Measurements from ENCODE around the gene ENG. TPM values are rescaled to one million over a fixed set of nuclear protein-coding genes. Genes with fewer than 3 reads are reported as not detected.

Gene ENG
- total RNA-seq, 1 experiment from 2014 or later, result 0.18 TPM

GRCh38 chr9:127768698-127769097, 85.8 kb downstream of the ENG start:
- H3K36me3 ChIP-seq (ENCODE audit: control insufficient read depth, insufficient read depth, low read length), result no peaks in the 10 kb centered on the region
- Mint-ChIP-seq H3K36me3 (ENCODE audit: insufficient read depth, unreplicated experiment) (no peaks in the 10 kb centered on the region), H3K4me1 (ENCODE audit: low read depth, unreplicated experiment) (no peaks in the 10 kb centered on the region), H3K9me3 (ENCODE audit: unreplicated experiment) (no peaks in the 10 kb centered on the region), H3K27me3 (ENCODE audit: insufficient read depth, unreplicated experiment) (no peaks in the 10 kb centered on the region), H3K27ac (ENCODE audit: unreplicated experiment) (no peak overlapping the region), H3K4me3 (ENCODE audit: unreplicated experiment) (no peak overlapping the region)
- CTCF ChIA-PET, result interaction anchor here (3.1 kb wide), 1 partner anchor 34 kb away, joined by 32 read pairs; the partner anchor contains the start of gene TOR2A
- H3K4me1 ChIP-seq, result no peaks in the 10 kb centered on the region
- TF ChIP-seq, protein P1, sequence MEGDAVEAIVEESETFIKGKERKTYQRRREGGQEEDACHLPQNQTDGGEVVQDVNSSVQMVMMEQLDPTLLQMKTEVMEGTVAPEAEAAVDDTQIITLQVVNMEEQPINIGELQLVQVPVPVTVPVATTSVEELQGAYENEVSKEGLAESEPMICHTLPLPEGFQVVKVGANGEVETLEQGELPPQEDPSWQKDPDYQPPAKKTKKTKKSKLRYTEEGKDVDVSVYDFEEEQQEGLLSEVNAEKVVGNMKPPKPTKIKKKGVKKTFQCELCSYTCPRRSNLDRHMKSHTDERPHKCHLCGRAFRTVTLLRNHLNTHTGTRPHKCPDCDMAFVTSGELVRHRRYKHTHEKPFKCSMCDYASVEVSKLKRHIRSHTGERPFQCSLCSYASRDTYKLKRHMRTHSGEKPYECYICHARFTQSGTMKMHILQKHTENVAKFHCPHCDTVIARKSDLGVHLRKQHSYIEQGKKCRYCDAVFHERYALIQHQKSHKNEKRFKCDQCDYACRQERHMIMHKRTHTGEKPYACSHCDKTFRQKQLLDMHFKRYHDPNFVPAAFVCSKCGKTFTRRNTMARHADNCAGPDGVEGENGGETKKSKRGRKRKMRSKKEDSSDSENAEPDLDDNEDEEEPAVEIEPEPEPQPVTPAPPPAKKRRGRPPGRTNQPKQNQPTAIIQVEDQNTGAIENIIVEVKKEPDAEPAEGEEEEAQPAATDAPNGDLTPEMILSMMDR (IDR thresholded peaks at IDR 0.05; ENCODE audit: insufficient read depth in 1 of 2, low read depth in 1 of 2, low read length in 1 of 2, severe bottlenecking in 1 of 2, unreplicated experiment in 1 of 2), result no peak
- no peaks in the 10 kb centered on the region for H3K27me3 ChIP-seq (replicated peaks; ENCODE audit: control insufficient read depth, insufficient read depth, low read length)
- DNase-seq, result no peak
- H3K4me3 ChIP-seq (ENCODE audit: low read depth, low read length), result no peak overlapping the region
- BruUV-seq (replicated peaks), result no TSS peak
- POLR2A ChIA-PET, result no interaction called here
- intact Hi-C loops (cut with micrococcal nuclease; ENCODE audit: unreplicated experiment), result no loop called here
- no peaks in the 10 kb centered on the region for H3K9me3 ChIP-seq

GRCh38 chr9:127767909-127768331, 86.5 kb downstream of the ENG start:
- no peak overlapping the region for H3K4me3 ChIP-seq (ENCODE audit: low read depth, low read length)
- ChIA-PET CTCF (no interaction called here), POLR2A (no interaction called here)
- no peak for DNase-seq
- no peaks in the 10 kb centered on the region for H3K9me3 ChIP-seq
- TF ChIP-seq, protein P1 (IDR thresholded peaks at IDR 0.05; ENCODE audit: insufficient read depth in 1 of 2, low read depth in 1 of 2, low read length in 1 of 2, severe bottlenecking in 1 of 2, unreplicated experiment in 1 of 2), result no peak
- Mint-ChIP-seq H3K4me1 (ENCODE audit: low read depth, unreplicated experiment) (no peaks in the 10 kb centered on the region), H3K27ac (ENCODE audit: unreplicated experiment) (no peak overlapping the region), H3K27me3 (ENCODE audit: insufficient read depth, unreplicated experiment) (peaks cover 4% of the 10 kb centered on the region), H3K9me3 (ENCODE audit: unreplicated experiment) (no peaks in the 10 kb centered on the region), H3K36me3 (ENCODE audit: insufficient read depth, unreplicated experiment) (no peaks in the 10 kb centered on the region), H3K4me3 (ENCODE audit: unreplicated experiment) (no peak overlapping the region)
- H3K4me1 ChIP-seq, result no peaks in the 10 kb centered on the region
- no peaks in the 10 kb centered on the region for H3K36me3 ChIP-seq (ENCODE audit: control insufficient read depth, insufficient read depth, low read length)
- no TSS peak for BruUV-seq (replicated peaks)
- intact Hi-C loops (cut with micrococcal nuclease; ENCODE audit: unreplicated experiment), result no loop called here
- H3K27me3 ChIP-seq (replicated peaks; ENCODE audit: control insufficient read depth, insufficient read depth, low read length), result no peaks in the 10 kb centered on the region

DNA sequence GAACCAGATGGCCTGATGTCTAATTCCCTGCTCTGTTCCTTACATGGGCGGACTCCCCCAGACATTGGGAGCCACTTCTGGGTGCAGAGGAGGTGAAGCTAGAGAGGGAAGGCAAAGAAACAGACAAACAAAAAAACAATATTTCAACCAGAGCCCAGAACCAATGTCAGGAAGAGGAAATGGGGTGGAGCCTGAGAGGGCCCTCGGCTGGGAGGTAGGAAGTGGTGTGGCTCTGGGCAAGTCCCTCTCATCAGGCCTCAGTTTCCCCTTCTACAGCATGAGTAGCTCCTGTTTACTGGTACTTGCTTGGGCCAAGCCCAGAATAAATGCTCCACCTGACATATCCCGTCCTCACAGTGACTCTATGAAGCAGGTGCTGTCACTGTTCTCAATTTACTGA, 87.0 kb downstream of the ENG start:
- POLR2A ChIA-PET, result no interaction called here
- H3K27ac Mint-ChIP-seq (ENCODE audit: unreplicated experiment), result no peak overlapping the region

More for the DNA sequence above, 87.0 kb downstream of the ENG start:
- Mint-ChIP-seq H3K4me3 (ENCODE audit: unreplicated experiment) (no peak overlapping the region), H3K27me3 (ENCODE audit: insufficient read depth, unreplicated experiment) (peaks cover 9% of the 10 kb centered on the region), H3K36me3 (ENCODE audit: insufficient read depth, unreplicated experiment) (no peaks in the 10 kb centered on the region), H3K4me1 (ENCODE audit: low read depth, unreplicated experiment) (no peaks in the 10 kb centered on the region), H3K9me3 (ENCODE audit: unreplicated experiment) (no peaks in the 10 kb centered on the region)
- DNase-seq, result no peak
- TF ChIP-seq, protein P1 (IDR thresholded peaks at IDR 0.05; ENCODE audit: insufficient read depth in 1 of 2, low read depth in 1 of 2, low read length in 1 of 2, severe bottlenecking in 1 of 2, unreplicated experiment in 1 of 2), result no peak
- Histone ChIP-seq H3K4me3 (ENCODE audit: low read depth, low read length) (no peak overlapping the region), H3K36me3 (ENCODE audit: control insufficient read depth, insufficient read depth, low read length) (no peaks in the 10 kb centered on the region), H3K9me3 (no peaks in the 10 kb centered on the region), H3K4me1 (no peaks in the 10 kb centered on the region), H3K27me3 (replicated peaks; ENCODE audit: control insufficient read depth, insufficient read depth, low read length) (no peaks in the 10 kb centered on the region)
- CTCF ChIA-PET, result interaction anchor here (0.6 kb wide), 1 partner anchor 9 kb away, joined by 3 read pairs; no protein-coding TSS in a partner anchor
- intact Hi-C loops (cut with micrococcal nuclease; ENCODE audit: unreplicated experiment), result no loop called here
- BruUV-seq (replicated peaks), result no TSS peak

Measured in Caco-2 (cell line).